ENCODE data around the gene ANKRD22. TPM values are rescaled to one million over a fixed set of nuclear protein-coding genes. Genes with fewer than 3 reads are reported as not detected.

The ANKRD22 gene
- polyA plus RNA-seq, 2 of the 4 experiments (the other 2 are of a cell fraction): 0.53 to 0.59 TPM

- no peak for FAIRE-seq
- 82% methylated on average over 1 of the region's 1 CpG for WGBS (ENCODE audit: missing lambda C conversion rate)
- peak overlapping the region; percentile 40 for H3K4me2 ChIP-seq
- DNase-seq (ENCODE audit: low read depth in 1 of 2, low spot score in 1 of 2): no peak
- POLR2A ChIA-PET: no interaction called here
- no peak overlapping the region for H3K4me3 ChIP-seq
- no peaks in the 10 kb centered on the region for H3K9me3 ChIP-seq
- peak overlapping the region in 1 of 2 experiments; percentile 60; a peak in 4 of 6 replicates for H3K27ac ChIP-seq
- peaks cover 33% of the 10 kb centered on the region for H3K4me1 ChIP-seq
- ATAC-seq: no peak
- CTCF ChIA-PET: interaction anchor here (0.7 to 1.1 kb wide), 6 partner anchors 9 to 281 kb away, joined by 3 to 6 read pairs (median 3); no protein-coding TSS in a partner anchor
- TF ChIP-seq ZFP36 (IDR thresholded peaks at IDR 0.05; ENCODE audit: borderline replicate concordance, partially characterized antibody) (no peak), SREBF2 (IDR thresholded peaks at IDR 0.05) (no peak), FOSB (CRISPR knock-in tag; IDR thresholded peaks at IDR 0.05) (no peak), ZC3H11A (IDR thresholded peaks at IDR 0.05) (no peak), BCL3 (IDR thresholded peaks at IDR 0.05) (no peak), RCOR1 (IDR thresholded peaks at IDR 0.05; ENCODE audit: low read depth, low read length) (no peak), POLR2AphosphoS2 (conservative IDR thresholded peaks at IDR 0.05; ENCODE audit: low read length) (no peak)
These were observed 2.4 kb downstream of the ANKRD22 start for GRCh38 chr10:88849234-88849633.

- DNase-seq (ENCODE audit: low read depth in 1 of 2, low spot score in 1 of 2) (peak in 1 of 2 experiments; percentile 39), ATAC-seq (peak; percentile 58 to 61; a peak in 5 of 6 replicates), FAIRE-seq (no peak)
- CTCF ChIA-PET: interaction anchor here (0.8 to 1.1 kb wide), 5 partner anchors 11 to 84 kb away, joined by 3 read pairs; no protein-coding TSS in a partner anchor
- H3K4me1 ChIP-seq: peaks cover 33% of the 10 kb centered on the region
- TF ChIP-seq ELK1 (IDR thresholded peaks at IDR 0.05; ENCODE audit: low read depth, low read length) (no peak), FOSL2 (IDR thresholded peaks at IDR 0.05) (0 out of 2 replicates have a peak, but pooled peaks have one; percentile 24), FOSL2 (CRISPR knock-in tag; IDR thresholded peaks at IDR 0.05) (peak; percentile 44; the same call in 1 of the 2 replicates), JUNB (IDR thresholded peaks at IDR 0.05) (0 out of 2 replicates have a peak, but pooled peaks have one; percentile 38)
- peak overlapping the region; percentile 40 for H3K4me2 ChIP-seq
- WGBS (ENCODE audit: missing lambda C conversion rate): 0% methylated on average over 1 of the region's 1 CpG
- no peak overlapping the region for H3K4me3 ChIP-seq
- peak overlapping the region; percentile 44 to 63; a peak in 5 of 6 replicates for H3K27ac ChIP-seq
- no peaks in the 10 kb centered on the region for H3K9me3 ChIP-seq
- POLR2A ChIA-PET: interaction anchor here (0.7 kb wide), 1 partner anchor 31 kb away, joined by 5 read pairs; the partner anchor contains the start of gene STAMBPL1
These were observed 3.1 kb downstream of the ANKRD22 start for GRCh38 chr10:88848499-88848898.

- H3K4me1 ChIP-seq: peaks cover 15% of the 10 kb centered on the region
- H3K27ac ChIP-seq: no peak overlapping the region
- no peak for ATAC-seq
- no peak for FAIRE-seq
- no peak overlapping the region for H3K4me3 ChIP-seq
- POLR2A ChIA-PET: no interaction called here
- CTCF ChIA-PET: interaction anchor here (5.1 to 18.3 kb wide), 2 partner anchors 7 to 88 kb away, joined by 59 to 397 read pairs; no protein-coding TSS in a partner anchor
- TF ChIP-seq E2F6 (IDR thresholded peaks at IDR 0.05; ENCODE audit: borderline replicate concordance, low read depth) (no peak), HEYL (CRISPR knock-in tag; IDR thresholded peaks at IDR 0.05) (no peak), JUNB (IDR thresholded peaks at IDR 0.05) (no peak), RFX5 (IDR thresholded peaks at IDR 0.05) (no peak), CEBPB (IDR thresholded peaks at IDR 0.05) (no peak), NFE2L2 (conservative IDR thresholded peaks at IDR 0.05; ENCODE audit: low read length) (no peak), RARB (CRISPR knock-in tag; IDR thresholded peaks at IDR 0.05) (no peak), FOSB (CRISPR knock-in tag; IDR thresholded peaks at IDR 0.05) (no peak)
- H3K9me3 ChIP-seq: no peaks in the 10 kb centered on the region
- H3K4me2 ChIP-seq: no peak overlapping the region
- 84% methylated on average over 4 of the region's 4 CpGs for WGBS (ENCODE audit: missing lambda C conversion rate)
- no peak for DNase-seq (ENCODE audit: low read depth in 1 of 2, low spot score in 1 of 2)
These were observed 8.5 kb downstream of the ANKRD22 start for GRCh38 chr10:88843171-88843570.

Measured in A549 (cell line).